ENCODE results near the gene FMO3. TPM values are rescaled to one million over a fixed set of nuclear protein-coding genes. Genes with fewer than 3 reads are reported as not detected.

The FMO3 gene
- total and polyA plus RNA-seq, 12 donors = 0.22 to 34.6 (median 12.9) TPM

DNA sequence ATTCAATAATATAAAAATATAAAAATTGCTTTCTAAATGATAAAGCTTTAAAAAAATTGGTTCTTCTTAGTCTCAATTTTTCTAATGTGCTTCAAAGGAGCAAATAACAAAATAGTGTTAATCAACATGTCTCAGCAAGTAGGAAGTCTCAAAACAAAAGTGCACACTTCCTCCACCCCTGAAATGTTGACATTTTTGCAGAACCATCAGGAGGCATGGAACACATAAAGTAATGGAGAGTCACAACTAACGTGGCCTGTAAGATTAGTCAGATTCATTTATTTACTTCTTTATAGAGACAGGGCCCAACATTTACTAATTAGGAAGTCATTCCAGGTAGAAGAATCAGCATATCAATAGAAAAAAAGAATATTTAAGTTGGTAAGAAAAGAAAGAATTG, 59.5 kb downstream of the FMO3 start:
- no peaks in the 10 kb centered on the region for H3K36me3 ChIP-seq (replicated peaks in 1 of 2)
- H3K27me3 ChIP-seq = no peaks in the 10 kb centered on the region
- no peak for TF ChIP-seq POLR2A (IDR thresholded peaks at IDR 0.05)
- TF ChIP-seq, protein P1, sequence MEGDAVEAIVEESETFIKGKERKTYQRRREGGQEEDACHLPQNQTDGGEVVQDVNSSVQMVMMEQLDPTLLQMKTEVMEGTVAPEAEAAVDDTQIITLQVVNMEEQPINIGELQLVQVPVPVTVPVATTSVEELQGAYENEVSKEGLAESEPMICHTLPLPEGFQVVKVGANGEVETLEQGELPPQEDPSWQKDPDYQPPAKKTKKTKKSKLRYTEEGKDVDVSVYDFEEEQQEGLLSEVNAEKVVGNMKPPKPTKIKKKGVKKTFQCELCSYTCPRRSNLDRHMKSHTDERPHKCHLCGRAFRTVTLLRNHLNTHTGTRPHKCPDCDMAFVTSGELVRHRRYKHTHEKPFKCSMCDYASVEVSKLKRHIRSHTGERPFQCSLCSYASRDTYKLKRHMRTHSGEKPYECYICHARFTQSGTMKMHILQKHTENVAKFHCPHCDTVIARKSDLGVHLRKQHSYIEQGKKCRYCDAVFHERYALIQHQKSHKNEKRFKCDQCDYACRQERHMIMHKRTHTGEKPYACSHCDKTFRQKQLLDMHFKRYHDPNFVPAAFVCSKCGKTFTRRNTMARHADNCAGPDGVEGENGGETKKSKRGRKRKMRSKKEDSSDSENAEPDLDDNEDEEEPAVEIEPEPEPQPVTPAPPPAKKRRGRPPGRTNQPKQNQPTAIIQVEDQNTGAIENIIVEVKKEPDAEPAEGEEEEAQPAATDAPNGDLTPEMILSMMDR (IDR thresholded peaks at IDR 0.05) = no peak
- H3K27ac ChIP-seq = no peak overlapping the region
- no peaks in the 10 kb centered on the region for H3K9me3 ChIP-seq (replicated peaks in 1 of 3)
- intact Hi-C loops (cut with DNase I) = no loop called here
- H3K4me3 ChIP-seq = no peak overlapping the region
- H3K4me1 ChIP-seq (replicated peaks in 1 of 2) = no peaks in the 10 kb centered on the region
- DNase-seq = no peak
- WGBS, 4 donors = 38 to 78% (median 72%) methylated on average over 1 of the region's 1 CpG

GRCh38 chr1:171152549-171152948, 61.8 kb downstream of the FMO3 start:
- H3K4me1 ChIP-seq (replicated peaks in 1 of 2) = no peaks in the 10 kb centered on the region
- DNase-seq = no peak
- intact Hi-C loops (cut with DNase I) = no loop called here
- no peaks in the 10 kb centered on the region for H3K36me3 ChIP-seq (replicated peaks in 1 of 2)
- H3K27me3 ChIP-seq = no peaks in the 10 kb centered on the region
- no peak overlapping the region for H3K4me3 ChIP-seq
- TF ChIP-seq POLR2A (IDR thresholded peaks at IDR 0.05) = no peak
- TF ChIP-seq, protein P1 (IDR thresholded peaks at IDR 0.05) = no peak
- no peaks in the 10 kb centered on the region for H3K9me3 ChIP-seq (replicated peaks in 1 of 3)
- WGBS, 4 donors = 60 to 78% (median 71%) methylated on average over 2 of the region's 2 CpGs
- H3K27ac ChIP-seq = no peak overlapping the region

GRCh38 chr1:171155484-171155883, 64.8 kb downstream of the FMO3 start:
- no peak overlapping the region for H3K27ac ChIP-seq
- no peak for TF ChIP-seq POLR2A (IDR thresholded peaks at IDR 0.05)
- TF ChIP-seq, protein P1 (IDR thresholded peaks at IDR 0.05) = no peak
- H3K9me3 ChIP-seq (replicated peaks in 1 of 3) = no peaks in the 10 kb centered on the region
- no peaks in the 10 kb centered on the region for H3K27me3 ChIP-seq
- intact Hi-C loops (cut with DNase I) = no loop called here
- no peaks in the 10 kb centered on the region for H3K4me1 ChIP-seq (replicated peaks in 1 of 2)
- no peaks in the 10 kb centered on the region for H3K36me3 ChIP-seq (replicated peaks in 1 of 2)
- DNase-seq = no peak
- H3K4me3 ChIP-seq = no peak overlapping the region

DNA sequence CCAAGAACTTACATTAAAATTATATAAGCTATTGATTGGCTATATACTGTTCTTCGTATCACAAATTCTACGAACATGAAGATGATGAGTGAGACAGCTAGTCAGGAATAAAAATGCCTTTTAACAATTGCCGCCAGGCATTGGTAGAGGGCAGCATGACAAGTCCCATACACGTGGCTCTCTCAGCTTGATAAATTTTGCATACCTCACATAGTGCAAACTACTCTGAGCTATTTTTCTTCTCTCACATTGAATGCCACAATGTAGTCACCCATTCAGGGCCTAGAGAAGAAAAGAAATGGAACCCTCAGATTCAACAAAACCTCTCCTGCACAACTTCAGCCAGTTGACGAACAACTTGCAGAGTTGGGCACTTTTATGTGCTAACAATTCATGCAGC, 67.4 kb downstream of the FMO3 start:
- H3K9me3 ChIP-seq (replicated peaks in 1 of 3) = no peaks in the 10 kb centered on the region
- no peak for DNase-seq
- no peak for TF ChIP-seq POLR2A (IDR thresholded peaks at IDR 0.05)
- TF ChIP-seq, protein P1 (IDR thresholded peaks at IDR 0.05) = no peak
- WGBS, 4 donors = 73 to 81% (median 76%) methylated on average over 5 of the region's 5 CpGs
- no peaks in the 10 kb centered on the region for H3K36me3 ChIP-seq (replicated peaks in 1 of 2)
- no peak overlapping the region for H3K27ac ChIP-seq
- H3K4me1 ChIP-seq (replicated peaks in 1 of 2) = no peaks in the 10 kb centered on the region
- no peak overlapping the region for H3K4me3 ChIP-seq
- no peaks in the 10 kb centered on the region for H3K27me3 ChIP-seq
- intact Hi-C loops (cut with DNase I) = no loop called here

Measured in adrenal gland (tissue), 12 donors.